Cortex of kidney (tissue), 1 donor: ENCODE data around the gene MBNL1.

Experiments used
- DNase-seq: peaks from one replicate; lab custom pipeline; 2025; lab: John Stamatoyannopoulos, UW

The MBNL1 gene

GRCh38 chr3:152276681-152277080 is 8.0 kb downstream of the MBNL1 start:
- no peak for DNase-seq

GRCh38 chr3:152277198-152277597 is 8.5 kb downstream of the MBNL1 start:
- DNase-seq = no peak

GRCh38 chr3:152278756-152279427 is 10.2 kb downstream of the MBNL1 start:
- DNase-seq = no peak

GRCh38 chr3:152279479-152279878 is 10.8 kb downstream of the MBNL1 start:
- no peak for DNase-seq

- DNase-seq = no peak
These were observed 11.8 kb downstream of the MBNL1 start for GRCh38 chr3:152280539-152280938.

- DNase-seq = no peak
These were observed 12.5 kb downstream of the MBNL1 start for GRCh38 chr3:152281133-152281713.

GRCh38 chr3:152282813-152283212 is 14.1 kb downstream of the MBNL1 start:
- DNase-seq = no peak

GRCh38 chr3:152283492-152284381 is 15.0 kb downstream of the MBNL1 start:
- no peak for DNase-seq

- no peak for DNase-seq
These were observed 16.2 kb downstream of the MBNL1 start for GRCh38 chr3:152284906-152285305.

- no peak for DNase-seq
These were observed 16.8 kb downstream of the MBNL1 start for GRCh38 chr3:152285509-152285908.

GRCh38 chr3:152287898-152288576 is 19.3 kb downstream of the MBNL1 start:
- DNase-seq = no peak

- no peak for DNase-seq
These were observed 20.0 kb downstream of the MBNL1 start for GRCh38 chr3:152288681-152289080.

- no peak for DNase-seq
These were observed 21.0 kb downstream of the MBNL1 start for GRCh38 chr3:152289708-152290107.

- DNase-seq = no peak
These were observed 21.6 kb downstream of the MBNL1 start for GRCh38 chr3:152290374-152290773.

GRCh38 chr3:152291238-152291637 is 22.5 kb downstream of the MBNL1 start:
- no peak for DNase-seq

- DNase-seq = no peak
These were observed 22.9 kb downstream of the MBNL1 start for GRCh38 chr3:152291649-152292066.

GRCh38 chr3:152292366-152292765 is 23.6 kb downstream of the MBNL1 start:
- no peak for DNase-seq

GRCh38 chr3:152293347-152294006 is 24.7 kb downstream of the MBNL1 start:
- no peak for DNase-seq

- DNase-seq = no peak
These were observed 26.6 kb downstream of the MBNL1 start for GRCh38 chr3:152295344-152295743.

GRCh38 chr3:152295806-152296205 is 27.1 kb downstream of the MBNL1 start:
- DNase-seq = no peak

GRCh38 chr3:152296382-152296781 is 27.7 kb downstream of the MBNL1 start:
- DNase-seq = no peak

GRCh38 chr3:152296971-152297370 is 28.2 kb downstream of the MBNL1 start:
- no peak for DNase-seq
